Peyer's patch (tissue), 4 donors: ENCODE data around the gene HACD2. TPM values are rescaled to one million over a fixed set of nuclear protein-coding genes. Genes with fewer than 3 reads are reported as not detected.

Source experiments
- DNase-seq, 3 donors: peaks; one replicate each; pipeline ENCODE4 v3.0.0-alpha.2; 2017 to 2019
- H3K27ac ChIP-seq, 4 donors: fragments of 200-600 bp; sonication (generic); one replicate each; pipeline ENCODE4 v1.5.1; 2016 to 2019
- H3K27me3 ChIP-seq, 2 donors: fragments of 200-600 bp; sonication (generic); one replicate each; pipeline ENCODE4 v1.5.1; 2019
- H3K36me3 ChIP-seq, 3 donors: fragments of 200-600 bp; sonication (generic); one replicate each; pipeline ENCODE4 v1.5.1; 2016 to 2019
- H3K4me1 ChIP-seq, 4 donors: fragments of 200-600 bp; sonication (generic); one replicate each; pipeline ENCODE4 v1.5.1; 2016 to 2019
- H3K4me3 ChIP-seq, 4 donors: fragments of 200-600 bp; sonication (generic); 1 replicate in 3 of 4; 2 replicates in 1 of 4; pipeline ENCODE4 v1.5.1; 2016 to 2019; ENCODE audit warnings: mild to moderate bottlenecking in 1 of 4
- H3K9me3 ChIP-seq, 4 donors: fragments of 200-600 bp; sonication (generic); one replicate each; pipeline ENCODE4 v1.5.1; 2016 to 2019; ENCODE audit warnings: mild to moderate bottlenecking in 1 of 4
- POLR2A ChIP-seq, 2 donors: fragments of 450-650 bp; IDR thresholded peaks; one replicate each; pipeline ENCODE4 v1.5.1; 2017; ENCODE audit warnings: antibody characterized with exemption in 2 of 2, mild to moderate bottlenecking in 2 of 2, moderate library complexity in 2 of 2
- total RNA-seq, 4 donors: library from RNA; depleted of rRNA; stranded (reverse); fragments of >200 nt; gene quantifications; one replicate each; pipeline ENCODE4 v1.1.0, GENCODE V29; 2016
- TF ChIP-seq, protein P1 (sequence below), 6 experiments: fragments of 450-650 bp in 4 of 6; fragments of 200-600 bp in 2 of 6; sonication (generic) in 1 of 6; IDR thresholded peaks; one replicate each; pipeline ENCODE4 v1.5.1; 2017 to 2019; ENCODE audit warnings: antibody characterized with exemption in 6 of 6, mild to moderate bottlenecking in 3 of 6, moderate library complexity in 1 of 6

The HACD2 gene
- total RNA-seq, 4 donors from 2014 or later = 19.8 to 53.6 (median 27.6) TPM

DNA sequence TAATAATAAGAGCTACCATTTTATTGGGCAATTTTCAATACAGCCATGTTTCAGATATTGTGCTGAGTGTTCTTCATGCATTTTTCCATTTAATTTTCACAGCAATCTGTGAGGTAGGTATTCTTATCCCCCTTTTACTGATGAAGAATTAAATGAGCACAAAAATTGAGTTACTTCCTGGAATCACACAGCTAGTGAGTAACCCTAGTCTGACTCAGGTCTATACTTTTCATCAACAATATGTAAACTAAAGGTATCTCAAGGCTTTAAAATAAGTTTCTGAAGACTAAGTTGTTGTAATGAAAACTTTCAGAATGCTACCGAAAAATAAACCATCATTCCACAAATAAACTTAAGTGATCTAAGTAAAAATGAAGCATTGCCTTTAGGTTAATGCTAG, 22.3 kb downstream of the HACD2 start:
- Histone ChIP-seq H3K27ac (no peak overlapping the region), H3K4me3 (no peak overlapping the region), H3K9me3 (no peaks in the 10 kb centered on the region), H3K4me1 (no peaks in the 10 kb centered on the region), H3K36me3 (peaks cover 0 to 9% (median 0%) of the 10 kb centered on the region in 3 donors), H3K27me3 (no peaks in the 10 kb centered on the region)
- TF ChIP-seq, protein P1, sequence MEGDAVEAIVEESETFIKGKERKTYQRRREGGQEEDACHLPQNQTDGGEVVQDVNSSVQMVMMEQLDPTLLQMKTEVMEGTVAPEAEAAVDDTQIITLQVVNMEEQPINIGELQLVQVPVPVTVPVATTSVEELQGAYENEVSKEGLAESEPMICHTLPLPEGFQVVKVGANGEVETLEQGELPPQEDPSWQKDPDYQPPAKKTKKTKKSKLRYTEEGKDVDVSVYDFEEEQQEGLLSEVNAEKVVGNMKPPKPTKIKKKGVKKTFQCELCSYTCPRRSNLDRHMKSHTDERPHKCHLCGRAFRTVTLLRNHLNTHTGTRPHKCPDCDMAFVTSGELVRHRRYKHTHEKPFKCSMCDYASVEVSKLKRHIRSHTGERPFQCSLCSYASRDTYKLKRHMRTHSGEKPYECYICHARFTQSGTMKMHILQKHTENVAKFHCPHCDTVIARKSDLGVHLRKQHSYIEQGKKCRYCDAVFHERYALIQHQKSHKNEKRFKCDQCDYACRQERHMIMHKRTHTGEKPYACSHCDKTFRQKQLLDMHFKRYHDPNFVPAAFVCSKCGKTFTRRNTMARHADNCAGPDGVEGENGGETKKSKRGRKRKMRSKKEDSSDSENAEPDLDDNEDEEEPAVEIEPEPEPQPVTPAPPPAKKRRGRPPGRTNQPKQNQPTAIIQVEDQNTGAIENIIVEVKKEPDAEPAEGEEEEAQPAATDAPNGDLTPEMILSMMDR (IDR thresholded peaks at IDR 0.05) = no peak
- no peak for TF ChIP-seq POLR2A (IDR thresholded peaks at IDR 0.05)
- DNase-seq = no peak

DNA sequence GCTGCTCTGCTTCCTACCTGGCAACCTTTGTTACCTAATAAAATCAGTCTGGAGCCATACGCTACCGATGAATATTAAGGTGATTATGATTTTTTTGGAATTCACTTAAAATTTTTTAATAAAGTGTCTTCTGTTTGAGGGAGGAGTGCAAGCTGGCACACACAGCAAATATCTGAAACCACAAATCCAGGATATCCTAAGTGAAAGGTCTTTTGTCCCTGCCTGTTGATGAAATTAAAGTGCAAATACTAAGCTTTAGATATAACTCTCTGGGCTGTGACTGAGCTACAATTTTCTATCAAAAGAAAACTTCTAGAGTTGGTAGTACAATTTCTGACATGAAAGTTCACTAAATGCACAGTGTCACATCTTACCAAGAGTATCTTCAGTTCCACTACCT, 23.7 kb downstream of the HACD2 start:
- no peak for TF ChIP-seq POLR2A (IDR thresholded peaks at IDR 0.05)
- TF ChIP-seq, protein P1 (IDR thresholded peaks at IDR 0.05) = no peak
- no peak for DNase-seq
- Histone ChIP-seq H3K36me3 (peaks cover 0 to 5% (median 0%) of the 10 kb centered on the region in 3 donors), H3K4me1 (no peaks in the 10 kb centered on the region), H3K27ac (no peak overlapping the region), H3K27me3 (no peaks in the 10 kb centered on the region), H3K9me3 (no peaks in the 10 kb centered on the region), H3K4me3 (no peak overlapping the region)

DNA sequence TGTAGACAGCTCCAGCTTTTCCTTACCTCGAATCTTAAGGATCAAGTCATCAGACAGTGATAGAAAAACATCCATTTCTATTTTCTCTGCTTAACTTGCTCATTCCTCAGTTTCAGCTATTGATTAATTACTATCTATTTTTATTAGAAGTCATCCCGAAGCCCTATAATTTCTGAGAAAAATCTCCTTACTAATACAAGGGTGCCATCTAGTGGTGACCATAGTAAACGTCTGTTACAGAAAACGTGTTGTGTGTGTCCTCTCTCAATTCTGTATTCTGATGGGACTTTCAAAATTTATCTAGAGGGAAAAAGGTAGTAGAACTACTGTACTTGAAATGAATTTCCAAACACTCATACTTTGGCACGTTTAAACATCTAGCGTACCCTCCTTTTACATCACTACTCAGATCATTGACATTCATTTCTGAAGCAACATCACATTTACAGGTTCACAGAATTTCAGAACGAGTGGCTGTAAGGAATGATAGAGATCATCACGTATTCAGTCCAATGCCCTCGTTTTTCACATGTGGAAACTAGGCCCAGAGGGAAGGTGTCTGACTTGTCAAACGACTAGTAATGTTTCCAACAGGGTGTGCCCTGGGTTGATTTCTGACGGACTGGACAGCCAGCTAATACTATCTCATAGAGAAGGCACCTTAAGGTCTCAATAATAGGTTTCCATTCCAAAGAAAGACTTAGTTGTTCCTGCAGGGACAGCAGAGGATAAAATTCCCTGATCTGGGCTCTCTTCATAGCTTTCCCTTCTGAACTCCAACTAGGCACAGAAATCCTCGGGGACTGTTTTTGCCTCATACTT, 25.6 kb downstream of the HACD2 start:
- Histone ChIP-seq H3K27me3 (no peaks in the 10 kb centered on the region), H3K4me3 (no peak overlapping the region), H3K36me3 (peaks cover 0 to 3% (median 0%) of the 10 kb centered on the region in 3 donors), H3K9me3 (no peaks in the 10 kb centered on the region), H3K4me1 (no peaks in the 10 kb centered on the region), H3K27ac (no peak overlapping the region)
- no peak for DNase-seq
- TF ChIP-seq, protein P1 (IDR thresholded peaks at IDR 0.05) = peak; percentile 32 to 80 (median 72)
- no peak for TF ChIP-seq POLR2A (IDR thresholded peaks at IDR 0.05)

DNA sequence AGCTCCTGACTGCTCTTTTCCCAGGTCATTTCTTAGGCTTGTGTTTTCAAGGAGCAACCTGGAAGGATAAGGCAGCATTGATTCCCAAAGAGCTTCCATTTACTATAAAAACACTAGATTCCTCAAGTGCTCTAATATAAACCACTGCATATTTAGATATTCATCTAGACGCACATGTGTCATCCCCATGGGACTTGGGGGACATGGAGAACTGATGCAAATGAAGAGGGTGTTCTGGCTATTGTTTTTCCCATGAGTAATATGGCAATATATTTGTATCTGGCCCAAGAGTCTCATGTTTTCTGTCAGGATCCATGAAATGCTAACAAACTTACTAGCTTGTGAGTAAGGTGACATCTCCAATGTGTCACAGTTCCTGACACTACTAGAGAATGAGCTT, 31.3 kb downstream of the HACD2 start:
- H3K4me3 ChIP-seq = no peak overlapping the region
- no peak overlapping the region for H3K27ac ChIP-seq

DNA sequence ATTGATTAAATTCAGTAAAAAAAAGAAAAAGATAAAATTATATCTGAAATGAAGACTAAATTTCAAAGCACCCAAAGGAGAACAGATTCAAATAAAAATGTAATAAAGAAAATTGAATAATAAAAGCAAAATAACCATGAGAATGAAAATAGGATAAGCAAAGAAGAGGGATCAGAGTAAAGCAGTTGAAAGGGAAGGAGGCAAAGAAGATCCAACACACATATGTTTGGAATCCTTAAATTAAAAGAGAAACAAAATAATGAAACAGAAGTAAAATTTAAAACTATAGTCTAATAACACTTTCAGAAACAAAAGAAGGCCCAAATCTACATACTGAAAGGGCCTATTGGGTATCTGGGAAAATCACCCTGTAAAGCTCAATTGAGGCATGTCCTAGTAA, 32.1 kb downstream of the HACD2 start:
- no peak for DNase-seq
- Histone ChIP-seq H3K9me3 (no peaks in the 10 kb centered on the region), H3K36me3 (peaks cover 0 to 17% (median 0%) of the 10 kb centered on the region in 3 donors), H3K4me3 (no peak overlapping the region), H3K27me3 (no peaks in the 10 kb centered on the region), H3K27ac (no peak overlapping the region), H3K4me1 (no peaks in the 10 kb centered on the region)
- no peak for TF ChIP-seq POLR2A (IDR thresholded peaks at IDR 0.05)
- TF ChIP-seq, protein P1 (IDR thresholded peaks at IDR 0.05) = no peak

More for the DNA sequence above, 31.3 kb downstream of the HACD2 start:
- Histone ChIP-seq H3K36me3 (peaks cover 0 to 17% (median 0%) of the 10 kb centered on the region in 3 donors), H3K9me3 (no peaks in the 10 kb centered on the region), H3K27me3 (no peaks in the 10 kb centered on the region), H3K4me1 (no peaks in the 10 kb centered on the region)
- TF ChIP-seq POLR2A (IDR thresholded peaks at IDR 0.05) = no peak
- TF ChIP-seq, protein P1 (IDR thresholded peaks at IDR 0.05) = no peak
- DNase-seq = no peak
